ENCODE data around the gene CDC42EP4. TPM values are rescaled to one million over a fixed set of nuclear protein-coding genes. Genes with fewer than 3 reads are reported as not detected.
A peak's percentile ranks its signal among the peaks of the same experiment; 100 is the strongest.

The CDC42EP4 gene
- total and polyA plus RNA-seq, 9 of the 15 experiments (the other 6 are each of a cell fraction or from before 2014, with no cell fraction given): 0.65 to 20.8 (median 12.3) TPM

DNA sequence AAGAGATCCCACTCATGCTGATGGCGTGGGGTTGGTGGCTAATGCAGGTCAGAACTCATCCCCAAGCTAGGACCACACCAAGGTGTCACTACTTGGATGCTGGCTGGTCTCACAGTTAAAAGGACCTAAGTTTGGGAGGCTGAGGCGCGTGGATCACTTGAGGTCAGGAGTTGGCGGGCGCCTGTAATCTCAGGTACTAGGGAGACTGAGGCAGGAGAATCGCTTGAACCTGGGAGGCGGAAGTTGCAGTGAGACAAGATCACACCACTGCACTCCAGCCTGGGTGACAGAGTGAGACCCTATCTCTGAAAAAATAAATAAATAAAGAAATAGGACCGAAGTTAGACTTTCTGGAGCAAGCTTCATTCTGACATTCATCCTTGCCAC lies 6.6 kb upstream of the CDC42EP4 start:
- ATAC-seq (no peak), DNase-seq (ENCODE audit: extremely low read depth in 1 of 4, low spot score in 3 of 4) (no peak), FAIRE-seq (no peak)
- Histone ChIP-seq H3K9me1 (ENCODE audit: control insufficient read depth, insufficient read depth, low read length) (peaks cover 3% of the 10 kb centered on the region), H3K9ac (ENCODE audit: insufficient read depth in 1 of 2, low read depth in 2 of 2, low read length in 2 of 2) (peak overlapping the region in 1 of 2 experiments; percentile 36; a peak in 1 of 4 replicates), H3K4me3 (no peak overlapping the region), H3K27ac (ENCODE audit: extremely low read depth, low read depth, low read length) (no peak overlapping the region), H3K4me2 (ENCODE audit: insufficient read depth, low read length) (peak overlapping the region; percentile 24; the same call in 1 of the 2 replicates), H3K27me3 (ENCODE audit: control insufficient read depth in 2 of 2, insufficient read depth in 2 of 2, low read length in 2 of 2) (no peaks in the 10 kb centered on the region), H3K79me2 (ENCODE audit: control insufficient read depth, insufficient read depth, low read length) (no peaks in the 10 kb centered on the region), H3K36me3 (ENCODE audit: control insufficient read depth, insufficient read depth, low read length) (no peaks in the 10 kb centered on the region), H4K20me1 (replicated peaks; ENCODE audit: control insufficient read depth, insufficient read depth, low read length) (no peaks in the 10 kb centered on the region), H2AFZ (ENCODE audit: low read depth, low read length) (0 out of 2 replicates have a peak overlapping the region, but pooled peaks have one; percentile 9), H3K4me1 (replicated peaks in 1 of 2; ENCODE audit: control insufficient read depth in 2 of 2, insufficient read depth in 2 of 2, low read length in 2 of 2) (peaks cover 15 to 17% of the 10 kb centered on the region in 2 experiments), H3K9me3 (replicated peaks; ENCODE audit: control insufficient read depth, insufficient read depth, low read depth, low read length) (no peaks in the 10 kb centered on the region)
- TF ChIP-seq, protein P1, sequence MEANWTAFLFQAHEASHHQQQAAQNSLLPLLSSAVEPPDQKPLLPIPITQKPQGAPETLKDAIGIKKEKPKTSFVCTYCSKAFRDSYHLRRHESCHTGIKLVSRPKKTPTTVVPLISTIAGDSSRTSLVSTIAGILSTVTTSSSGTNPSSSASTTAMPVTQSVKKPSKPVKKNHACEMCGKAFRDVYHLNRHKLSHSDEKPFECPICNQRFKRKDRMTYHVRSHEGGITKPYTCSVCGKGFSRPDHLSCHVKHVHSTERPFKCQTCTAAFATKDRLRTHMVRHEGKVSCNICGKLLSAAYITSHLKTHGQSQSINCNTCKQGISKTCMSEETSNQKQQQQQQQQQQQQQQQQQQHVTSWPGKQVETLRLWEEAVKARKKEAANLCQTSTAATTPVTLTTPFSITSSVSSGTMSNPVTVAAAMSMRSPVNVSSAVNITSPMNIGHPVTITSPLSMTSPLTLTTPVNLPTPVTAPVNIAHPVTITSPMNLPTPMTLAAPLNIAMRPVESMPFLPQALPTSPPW (CRISPR knock-in tag; IDR thresholded peaks at IDR 0.05): 0 out of 2 replicates have a peak, but pooled peaks have one; percentile 6
- TF ChIP-seq ZBTB33 (CRISPR knock-in tag; IDR thresholded peaks at IDR 0.05): peak; percentile 53; the same call in 1 of the 2 replicates
- TF ChIP-seq, protein P2, sequence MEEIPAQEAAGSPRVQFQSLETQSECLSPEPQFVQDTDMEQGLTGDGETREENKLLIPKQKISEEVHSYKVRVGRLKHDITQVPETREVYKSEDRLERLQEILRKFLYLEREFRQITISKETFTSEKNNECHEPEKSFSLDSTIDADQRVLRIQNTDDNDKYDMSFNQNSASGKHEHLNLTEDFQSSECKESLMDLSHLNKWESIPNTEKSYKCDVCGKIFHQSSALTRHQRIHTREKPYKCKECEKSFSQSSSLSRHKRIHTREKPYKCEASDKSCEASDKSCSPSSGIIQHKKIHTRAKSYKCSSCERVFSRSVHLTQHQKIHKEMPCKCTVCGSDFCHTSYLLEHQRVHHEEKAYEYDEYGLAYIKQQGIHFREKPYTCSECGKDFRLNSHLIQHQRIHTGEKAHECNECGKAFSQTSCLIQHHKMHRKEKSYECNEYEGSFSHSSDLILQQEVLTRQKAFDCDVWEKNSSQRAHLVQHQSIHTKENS (CRISPR knock-in tag; IDR thresholded peaks at IDR 0.05): no peak
- WGBS (ENCODE audit: insufficient coverage, low coverage, missing lambda C conversion rate): 66% methylated on average over 8 of the region's 8 CpGs
- intact Hi-C loops (cut with micrococcal nuclease): no loop called here
- ChIA-PET POLR2A (interaction anchor here (0.6 to 1.5 kb wide), 7 partner anchors 9 to 504 kb away, joined by 3 to 4 read pairs (median 3); no protein-coding TSS in a partner anchor), CTCF (ENCODE audit: low intra/inter-chr PET ratio) (interaction anchor here (0.6 kb wide), 1 partner anchor 10 kb away, joined by 3 read pairs; no protein-coding TSS in a partner anchor)
- no TSS peak for BruUV-seq (replicated peaks)
- in situ Hi-C loops (cut with MboI): no loop called here
